HepG2 (cell line): ENCODE data around the gene IFI30. TPM values are rescaled to one million over a fixed set of nuclear protein-coding genes. Genes with fewer than 3 reads are reported as not detected.
A peak's percentile ranks its signal among the peaks of the same experiment; 100 is the strongest.

Experiments
- ATAC-seq: fragments of 200-7000 bp; cut with Tn5 transposase; 3 replicates; pipeline ENCODE4 v1.9.1; 2020; ENCODE audit warnings: mild to moderate bottlenecking, moderate library complexity
- BruUV-seq: library from RNA; stranded (reverse); fragments of 400-500 nt; replicated peaks from 2 replicates; lab custom pipeline; 2021; lab: Mats Ljungman, UMichigan
- CTCF ChIA-PET: fragments of 300-600 bp; formaldehyde crosslinking; extraction: SDS; loops from one replicate; lab custom pipeline; 2021; ENCODE audit warnings: low total read pairs, inconsistent platforms, low intra/inter-chr PET ratio; lab: Yijun Ruan, JAX
- POLR2A ChIA-PET: fragments of 350-600 bp; sonication (Branson Sonifier 250); formaldehyde crosslinking; loops from one replicate; lab custom pipeline; 2020; ENCODE audit warnings: antibody characterized with exemption, inconsistent platforms; lab: Yijun Ruan, JAX
- DNase-seq: peaks from one replicate; pipeline ENCODE4 v3.0.0-alpha.2; 2015; ENCODE audit warnings: low spot score
- FAIRE-seq: peaks from 3 replicates; lab custom pipeline; 2011; peaks lifted over from hg19 to GRCh38; lab: Jason Lieb, UNC
- H2AFZ ChIP-seq: one replicate; pipeline ENCODE4 v1.6.1; 2011; ENCODE audit warnings: low read length, inconsistent platforms
- H3K27ac ChIP-seq: fragments of 300-600 bp; 3 replicates; pipeline ENCODE4 v1.8.0; 2011; ENCODE audit warnings: mixed run types, mild to moderate bottlenecking, mixed read lengths, low read length, inconsistent platforms; ENCODE audit not compliant: insufficient read depth; ENCODE audit errors: extremely low read length
- H3K27me3 ChIP-seq, 2 experiments: fragments of 200-600 bp in 1 of 2; 2 replicates in 1 of 2; 3 replicates in 1 of 2; pipeline versions ENCODE4 v1.6.0 to v1.8.0; 2011; ENCODE audit warnings: low read length in 2 of 2, mild to moderate bottlenecking in 2 of 2, moderate library complexity in 2 of 2, inconsistent platforms in 1 of 2; ENCODE audit not compliant: insufficient read depth in 2 of 2, control insufficient read depth in 1 of 2
- H3K36me3 ChIP-seq, 2 experiments: fragments of 200-600 bp in 1 of 2; replicated peaks in 1 of 2; 2 replicates in 1 of 2; 3 replicates in 1 of 2; pipeline versions ENCODE4 v1.5.1 to v1.8.0; 2011; ENCODE audit warnings: low read length in 2 of 2, inconsistent platforms in 1 of 2; ENCODE audit not compliant: insufficient read depth in 2 of 2, control insufficient read depth in 1 of 2
- H3K4me1 ChIP-seq: 2 replicates; pipeline ENCODE4 v1.5.1; 2012; ENCODE audit warnings: low read length, inconsistent platforms; ENCODE audit not compliant: insufficient read depth
- H3K4me2 ChIP-seq: 2 replicates; pipeline ENCODE4 v1.6.0; 2011; ENCODE audit warnings: low read depth, low read length, inconsistent platforms
- H3K4me3 ChIP-seq, 3 experiments: fragments of 200-600 bp in 1 of 3; sonication (generic), shearing (Covaris generic) in 1 of 3; replicated peaks in 1 of 3; 2 replicates each; pipeline ENCODE4 v1.5.1; 2011 to 2016; ENCODE audit warnings: low read length in 3 of 3, inconsistent platforms in 2 of 3, low read depth in 2 of 3, mild to moderate bottlenecking in 2 of 3, control low read depth in 1 of 3, mixed read lengths in 1 of 3; ENCODE audit not compliant: insufficient read depth in 1 of 3
- H3K79me2 ChIP-seq: one replicate; pipeline ENCODE4 v1.6.1; 2011; ENCODE audit warnings: low read length, inconsistent platforms; ENCODE audit not compliant: insufficient read depth
- H3K9ac ChIP-seq: 2 replicates; pipeline ENCODE4 v1.6.0; 2011; ENCODE audit warnings: mild to moderate bottlenecking, low read depth, low read length, inconsistent platforms; ENCODE audit not compliant: insufficient read depth
- H3K9me3 ChIP-seq: 2 replicates; pipeline ENCODE4 v1.5.1; 2012; ENCODE audit warnings: mild to moderate bottlenecking, low read length
- H4K20me1 ChIP-seq: 2 replicates; pipeline ENCODE4 v1.6.0; 2011; ENCODE audit warnings: inconsistent platforms, mild to moderate bottlenecking, low read length, moderate library complexity; ENCODE audit not compliant: insufficient read depth
- NCOA2 ChIP-seq: sonication (generic); formaldehyde crosslinking; IDR thresholded peaks from 2 replicates; pipeline ENCODE4 v1.8.0; 2022; ENCODE audit warnings: inconsistent platforms
- RXRA ChIP-seq: sonication (generic); formaldehyde crosslinking; IDR thresholded peaks from 2 replicates; pipeline ENCODE4 v1.5.1; 2020; ENCODE audit warnings: missing genetic modification reagents
- SALL2 ChIP-seq: sonication (generic); formaldehyde crosslinking; IDR thresholded peaks from 2 replicates; pipeline ENCODE4 v1.8.1; 2023; ENCODE audit warnings: mild to moderate bottlenecking, missing genetic modification reagents, inconsistent platforms
- ZNF30 ChIP-seq: sonication (generic); formaldehyde crosslinking; IDR thresholded peaks from 2 replicates; pipeline ENCODE4 v1.5.0; 2020; ENCODE audit warnings: mild to moderate bottlenecking, missing genetic modification reagents
- ZNF772 ChIP-seq: sonication (generic); formaldehyde crosslinking; IDR thresholded peaks from 2 replicates; pipeline ENCODE4 v1.5.0; 2020; ENCODE audit warnings: mild to moderate bottlenecking, missing genetic modification reagents
- ZNF780A ChIP-seq: sonication (generic); formaldehyde crosslinking; IDR thresholded peaks from 2 replicates; pipeline ENCODE4 v1.8.0; 2022; ENCODE audit warnings: mild to moderate bottlenecking, missing genetic modification reagents, moderate library complexity
- ZNF788 ChIP-seq: sonication (generic); formaldehyde crosslinking; IDR thresholded peaks from 2 replicates; pipeline ENCODE4 v1.5.0; 2020; ENCODE audit warnings: mild to moderate bottlenecking, missing genetic modification reagents, borderline replicate concordance
- WGBS: methylation state at CpG from one replicate; pipeline ENCODE4 v1.1.6; 2017; ENCODE audit warnings: low lambda C conversion rate; 5-methylcytosine and 5-hydroxymethylcytosine counted together
- in situ Hi-C: cut with HindIII; loops from 2 replicates; pipeline ENCODE4 v1.10.0; 2017; ENCODE audit warnings: low pct_unique_long_range_greater_than_20kb; ENCODE audit not compliant: extremely low pct_ligation_motif_present
- intact Hi-C: fragments of 100-400 bp; cut with micrococcal nuclease; formaldehyde crosslinking; loops from one replicate; pipeline ENCODE4 v1.10.0; 2022; ENCODE audit not compliant: unreplicated experiment
- polyA plus RNA-seq, 8 experiments: library from polyadenylated mRNA; depleted of rRNA in 3 of 8; stranded (reverse) in 7 of 8; unstranded in 1 of 8; fragments of >200 nt; fragmentation: Illumina TruSeq in 4 of 8; extraction: Trizol in 4 of 8; gene quantifications; 2 replicates each; pipeline versions ENCODE4 v1.2.1 to v1.2.3, GENCODE V29; 2011 to 2016; ENCODE audit warnings: low read depth in 4 of 8, missing spikeins in 1 of 8, mixed read lengths in 1 of 8; ENCODE audit not compliant: insufficient read depth in 1 of 8
- total RNA-seq, 5 experiments: library from RNA; depleted of rRNA; stranded (reverse); fragments of >200 nt; fragmentation: Illumina TruSeq; extraction: Trizol; gene quantifications; 2 replicates each; pipeline ENCODE4 v1.2.3, GENCODE V29; 2016; ENCODE audit warnings: low read depth in 1 of 5

Gene IFI30
- total and polyA plus RNA-seq, 2 of the 13 experiments (the other 11 are each of a cell fraction or from before 2014, with no cell fraction given), result 25.0 to 79.4 TPM

DNA sequence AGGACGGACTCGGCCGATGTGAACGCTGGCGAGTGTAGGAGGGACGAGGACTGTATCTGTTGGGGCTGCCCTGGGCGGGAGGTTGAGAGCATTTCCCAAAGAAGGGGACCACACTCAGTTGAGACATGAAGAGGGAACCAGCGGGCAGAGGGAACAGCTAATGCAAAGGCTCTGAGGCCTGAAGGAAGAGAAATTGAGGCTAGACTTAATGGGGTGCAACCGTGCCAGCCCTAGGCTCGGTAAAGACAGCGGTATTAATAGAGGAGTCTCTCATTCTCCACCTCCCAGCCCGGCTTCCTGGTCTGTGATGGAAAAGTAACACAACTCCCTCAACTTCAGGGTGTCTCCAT, 20.5 kb downstream of the IFI30 start:
- H3K4me3 ChIP-seq, result peak overlapping the region; percentile 68 to 84 (median 83); a peak in 5 of 6 replicates
- BruUV-seq, result no TSS peak
- CTCF ChIA-PET, result no interaction called here

DNA sequence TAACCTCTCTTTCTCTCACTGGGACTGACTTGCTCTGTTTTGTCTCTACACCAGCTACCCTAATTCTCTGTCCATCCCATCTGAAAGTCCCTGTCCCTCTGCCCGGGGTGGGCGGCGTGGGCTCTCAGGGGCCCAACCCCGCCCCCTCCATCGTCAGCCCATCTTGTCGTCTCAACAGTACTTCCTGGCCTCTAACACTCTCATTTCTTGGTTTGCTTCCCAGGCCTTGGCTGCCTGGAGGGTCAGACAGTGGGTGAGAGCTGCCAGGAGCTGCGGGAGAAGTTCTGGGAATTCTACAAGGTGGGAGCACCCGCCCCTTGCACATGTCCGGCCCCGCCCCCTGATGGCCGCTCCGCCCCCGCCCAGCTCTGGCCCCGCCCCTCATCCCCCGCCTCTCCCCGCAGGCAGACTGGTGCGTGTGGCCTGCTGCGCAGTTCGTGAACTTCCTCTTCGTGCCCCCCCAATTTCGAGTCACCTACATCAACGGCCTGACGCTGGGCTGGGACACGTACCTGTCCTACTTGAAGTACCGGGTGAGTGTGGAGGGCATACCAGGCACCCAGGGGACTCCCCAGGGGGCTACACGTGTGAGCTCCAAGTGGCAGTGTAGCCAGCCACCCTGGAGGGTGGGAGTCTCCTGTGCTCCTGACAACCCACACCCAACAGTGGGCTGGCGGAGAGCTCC, 21.1 kb downstream of the IFI30 start:
- POLR2A ChIA-PET, result no interaction called here
- in situ Hi-C loops, result no loop called here
- Histone ChIP-seq H3K4me3 (no peak overlapping the region), H3K79me2 (peaks cover 7% of the 10 kb centered on the region), H4K20me1 (no peaks in the 10 kb centered on the region)
- TF ChIP-seq NCOA2 (CRISPR knock-in tag) (no peak), SALL2 (no peak), ZNF30 (CRISPR knock-in tag) (no peak), ZNF788 (CRISPR knock-in tag) (no peak), RXRA (no peak)
- TF ChIP-seq, all 625 proteins: peak for 0
- CTCF ChIA-PET, result no interaction called here
- no peak for DNase-seq
- H3K9ac ChIP-seq, result no peak overlapping the region
- H2AFZ ChIP-seq, result no peak overlapping the region
- BruUV-seq, result no TSS peak
- ATAC-seq, result no peak
- H3K4me2 ChIP-seq, result peak overlapping the region; percentile 91; the same call in 1 of the 2 replicates
- no peak overlapping the region for H3K27ac ChIP-seq
- no peaks in the 10 kb centered on the region; a peak in 1 of 5 replicates for H3K27me3 ChIP-seq
- no peak for FAIRE-seq
- intact Hi-C loops, result no loop called here
- peaks cover 5 to 14% of the 10 kb centered on the region in 2 experiments; a peak in 3 of 5 replicates for H3K36me3 ChIP-seq
- no peaks in the 10 kb centered on the region for H3K9me3 ChIP-seq
- WGBS, result 89% methylated on average over 25 of the region's 27 CpGs
- H3K4me1 ChIP-seq, result peaks cover 29% of the 10 kb centered on the region

More for the DNA sequence above, 20.5 kb downstream of the IFI30 start:
- Histone ChIP-seq H4K20me1 (no peaks in the 10 kb centered on the region), H3K4me1 (peaks cover 29% of the 10 kb centered on the region), H3K36me3 (peaks cover 5 to 14% of the 10 kb centered on the region in 2 experiments; a peak in 3 of 5 replicates)
- TF ChIP-seq ZNF780A (CRISPR knock-in tag) (no peak), ZNF772 (CRISPR knock-in tag) (no peak)
- TF ChIP-seq, all 625 proteins: peak for 0
- Histone ChIP-seq H3K4me2 (peak overlapping the region; percentile 91), H3K79me2 (peaks cover 7% of the 10 kb centered on the region), H3K27ac (peak overlapping the region; percentile 73), H3K9me3 (no peaks in the 10 kb centered on the region), H2AFZ (no peak overlapping the region), H3K27me3 (no peaks in the 10 kb centered on the region; a peak in 1 of 5 replicates), H3K9ac (peak overlapping the region; percentile 71)
- ATAC-seq (no peak), FAIRE-seq (no peak), DNase-seq (no peak)
- WGBS, result 85% methylated on average over 12 of the region's 12 CpGs
- POLR2A ChIA-PET, result no interaction called here
- in situ Hi-C loops, result no loop called here
- intact Hi-C loops, result no loop called here
